Measurements from ENCODE around the gene TLL2.

- TF ChIP-seq CTCF (IDR thresholded peaks at IDR 0.05) (no peak), POLR2A (IDR thresholded peaks at IDR 0.05) (no peak)
Measured at GRCh38 chr10:96368971-96369370, 144.8 kb downstream of the TLL2 start.
